PC-3 (cell line): ENCODE data around the gene DISC1. TPM values are rescaled to one million over a fixed set of nuclear protein-coding genes. Genes with fewer than 3 reads are reported as not detected.

ENCODE experiments used
- ATAC-seq: fragments of 200-7000 bp; cut with Tn5 transposase; 2 replicates; pipeline ENCODE4 v1.9.1; 2020; ENCODE audit warnings: mild to moderate bottlenecking, moderate library complexity
- BruUV-seq: library from RNA; stranded (reverse); fragments of 400-500 nt; replicated peaks from 2 replicates; lab custom pipeline; 2021; lab: Mats Ljungman, UMichigan
- CTCF ChIA-PET: fragments of 300-600 bp; sonication (Branson Sonifier 250); formaldehyde crosslinking; loops from one replicate; lab custom pipeline; 2022; ENCODE audit warnings: antibody characterized with exemption; lab: Charles Lee
- POLR2A ChIA-PET: fragments of 300-600 bp; sonication (Branson Sonifier 250); formaldehyde crosslinking; loops from one replicate; lab custom pipeline; 2022; ENCODE audit warnings: antibody characterized with exemption; ENCODE audit not compliant: unreplicated experiment; lab: Charles Lee
- DNase-seq: peaks from one replicate; pipeline ENCODE4 v3.0.0-alpha.2; 2015
- H2AFZ ChIP-seq: fragments of 300-600 bp; sonication (generic); 2 replicates; pipeline ENCODE4 v1.6.0; 2016; ENCODE audit warnings: antibody characterized with exemption, low read length
- H3F3A ChIP-seq: fragments of 300-600 bp; sonication (generic); one replicate; pipeline ENCODE4 v1.6.0; 2017; ENCODE audit warnings: antibody characterized with exemption, low read length, control low read depth, mild to moderate bottlenecking; ENCODE audit not compliant: unreplicated experiment
- H3K27ac ChIP-seq: fragments of 300-600 bp; sonication (generic); 2 replicates; pipeline ENCODE4 v1.5.1; 2016; ENCODE audit warnings: mild to moderate bottlenecking, low read length
- H3K27me3 ChIP-seq: fragments of 300-600 bp; sonication (generic); 2 replicates; pipeline ENCODE4 v1.6.1; 2016; ENCODE audit warnings: low read length, mixed read lengths
- H3K36me3 ChIP-seq: fragments of 300-600 bp; sonication (generic); 2 replicates; pipeline ENCODE4 v1.6.1; 2016; ENCODE audit warnings: low read depth, mixed run types, low read length, mixed read lengths
- H3K4me1 ChIP-seq: fragments of 300-600 bp; sonication (generic); 2 replicates; pipeline ENCODE4 v1.5.1; 2016; ENCODE audit warnings: low read length; ENCODE audit not compliant: insufficient read depth
- H3K4me2 ChIP-seq: fragments of 300-600 bp; sonication (generic); 2 replicates; pipeline ENCODE4 v1.6.0; 2016; ENCODE audit warnings: low read length
- H3K4me3 ChIP-seq: fragments of 300-600 bp; sonication (generic); 2 replicates; pipeline ENCODE4 v1.5.1; 2016; ENCODE audit warnings: mild to moderate bottlenecking, low read length, mixed read lengths
- H3K79me2 ChIP-seq: fragments of 300-600 bp; sonication (generic); 2 replicates; pipeline ENCODE4 v1.6.1; 2017; ENCODE audit warnings: low read length, mixed read lengths
- H3K9ac ChIP-seq: fragments of 300-600 bp; sonication (generic); 2 replicates; pipeline ENCODE4 v1.6.0; 2016; ENCODE audit warnings: mild to moderate bottlenecking, low read length
- H3K9me2 ChIP-seq: fragments of 300-600 bp; sonication (generic); replicated peaks from 2 replicates; pipeline ENCODE4 v1.6.1; 2016; ENCODE audit warnings: mixed run types, low read length, mixed read lengths
- H3K9me3 ChIP-seq: fragments of 300-600 bp; sonication (generic); 2 replicates; pipeline ENCODE4 v1.6.1; 2016; ENCODE audit warnings: low read length, mixed read lengths
- H4K20me1 ChIP-seq: fragments of 300-600 bp; sonication (generic); 2 replicates; pipeline ENCODE4 v1.6.1; 2016; ENCODE audit warnings: low read length, mixed read lengths
- CTCF ChIP-seq: fragments of 300-600 bp; sonication (generic); conservative IDR thresholded peaks from 2 replicates; pipeline ENCODE4 v1.5.1; 2017; ENCODE audit warnings: antibody characterized with exemption, low read depth, mild to moderate bottlenecking, low read length
- EZH2 ChIP-seq: fragments of 300-600 bp; sonication (generic); IDR thresholded peaks from one replicate; pipeline ENCODE4 v1.6.1; 2017; ENCODE audit warnings: antibody characterized with exemption, mild to moderate bottlenecking, low read length; ENCODE audit not compliant: unreplicated experiment
- EZH2phosphoT487 ChIP-seq: fragments of 300-600 bp; sonication (generic); IDR thresholded peaks from 2 replicates; pipeline ENCODE4 v1.6.1; 2018; ENCODE audit warnings: mild to moderate bottlenecking, antibody characterized with exemption, low read length, borderline replicate concordance
- intact Hi-C: fragments of 100-400 bp; cut with micrococcal nuclease; formaldehyde crosslinking; loops from 2 replicates; pipeline ENCODE4 v1.9.0; 2023
- total RNA-seq: library from RNA; depleted of rRNA; stranded (reverse); fragments of >200 nt; gene quantifications from 2 replicates; pipeline ENCODE4 v1.2.3, GENCODE V29; 2014

Gene DISC1
- total RNA-seq, 1 experiment from 2014 or later, result 3.4 TPM

GRCh38 chr1:232057217-232057895 lies 430.8 kb downstream of the DISC1 start:
- BruUV-seq, result no TSS peak

GRCh38 chr1:232057896-232058274 lies 431.3 kb downstream of the DISC1 start:
- Histone ChIP-seq H3K9me3 (no peaks in the 10 kb centered on the region), H3K79me2 (no peaks in the 10 kb centered on the region), H3K27me3 (no peaks in the 10 kb centered on the region), H3K4me1 (no peaks in the 10 kb centered on the region), H2AFZ (no peak overlapping the region), H3K4me3 (no peak overlapping the region), H3F3A (no peaks in the 10 kb centered on the region), H3K9me2 (no peaks in the 10 kb centered on the region), H3K27ac (no peak overlapping the region), H4K20me1 (no peaks in the 10 kb centered on the region), H3K36me3 (no peaks in the 10 kb centered on the region), H3K4me2 (no peak overlapping the region), H3K9ac (no peak overlapping the region)
- no TSS peak for BruUV-seq
- DNase-seq (no peak), ATAC-seq (no peak)
- ChIA-PET POLR2A (no interaction called here), CTCF (no interaction called here)
- intact Hi-C loops, result no loop called here
- TF ChIP-seq EZH2, result no peak
- TF ChIP-seq EZH2phosphoT487, result no peak
- TF ChIP-seq CTCF, result no peak

More at GRCh38 chr1:232057217-232057895, 430.8 kb downstream of the DISC1 start:
- no peaks in the 10 kb centered on the region for H3K4me1 ChIP-seq
- DNase-seq (no peak), ATAC-seq (no peak)
- ChIA-PET POLR2A (no interaction called here), CTCF (no interaction called here)
- no peaks in the 10 kb centered on the region for H3K9me3 ChIP-seq
- no peaks in the 10 kb centered on the region for H4K20me1 ChIP-seq
- no peak overlapping the region for H3K4me2 ChIP-seq
- H3K4me3 ChIP-seq, result no peak overlapping the region
- H2AFZ ChIP-seq, result no peak overlapping the region
- no peaks in the 10 kb centered on the region for H3K79me2 ChIP-seq
- no peak overlapping the region for H3K27ac ChIP-seq
- intact Hi-C loops, result no loop called here
- H3K9ac ChIP-seq, result no peak overlapping the region
- no peak for TF ChIP-seq CTCF
- TF ChIP-seq EZH2, result no peak
- no peak for TF ChIP-seq EZH2phosphoT487
- no peaks in the 10 kb centered on the region for H3F3A ChIP-seq
- H3K36me3 ChIP-seq, result no peaks in the 10 kb centered on the region
- H3K9me2 ChIP-seq, result no peaks in the 10 kb centered on the region
- H3K27me3 ChIP-seq, result no peaks in the 10 kb centered on the region

GRCh38 chr1:232059726-232060374 lies 433.3 kb downstream of the DISC1 start:
- Histone ChIP-seq H2AFZ (no peak overlapping the region), H3K27ac (no peak overlapping the region), H3K4me3 (no peak overlapping the region), H3K27me3 (no peaks in the 10 kb centered on the region), H3K36me3 (no peaks in the 10 kb centered on the region), H3K4me2 (no peak overlapping the region), H3F3A (no peaks in the 10 kb centered on the region), H3K9me3 (no peaks in the 10 kb centered on the region), H3K9ac (no peak overlapping the region), H3K4me1 (no peaks in the 10 kb centered on the region), H4K20me1 (no peaks in the 10 kb centered on the region), H3K79me2 (no peaks in the 10 kb centered on the region), H3K9me2 (no peaks in the 10 kb centered on the region)
- BruUV-seq, result no TSS peak
- intact Hi-C loops, result no loop called here
- DNase-seq (no peak), ATAC-seq (no peak)
- POLR2A ChIA-PET, result no interaction called here
- CTCF ChIA-PET, result no interaction called here
- TF ChIP-seq EZH2phosphoT487, result no peak
- TF ChIP-seq CTCF, result no peak
- no peak for TF ChIP-seq EZH2
